A673 (cell line): Measurements from ENCODE around the gene OR6Y1. TPM values are rescaled to one million over a fixed set of nuclear protein-coding genes. Genes with fewer than 3 reads are reported as not detected.

Experiments
- BruUV-seq: library from RNA; stranded (reverse); fragments of 400-500 nt; replicated peaks from 2 replicates; lab custom pipeline; 2021; lab: Mats Ljungman, UMichigan
- CTCF ChIA-PET: fragments of 300-600 bp; sonication (Branson Sonifier 250); formaldehyde crosslinking; loops from one replicate; lab custom pipeline; 2022; ENCODE audit warnings: antibody characterized with exemption; lab: Charles Lee
- POLR2A ChIA-PET: fragments of 300-600 bp; sonication (Branson Sonifier 250); formaldehyde crosslinking; loops from one replicate; lab custom pipeline; 2022; ENCODE audit warnings: antibody characterized with exemption; ENCODE audit not compliant: low non-redundant PET; lab: Charles Lee
- DNase-seq: peaks from one replicate; pipeline ENCODE4 v3.0.0-alpha.2; 2015; ENCODE audit warnings: low spot score
- H3K27ac ChIP-seq: fragments of 200-600 bp; sonication (generic); 2 replicates; pipeline ENCODE4 v1.5.1; 2016; ENCODE audit warnings: mixed run types, low read depth, mild to moderate bottlenecking, mixed read lengths, antibody characterized with exemption, low read length; ENCODE audit not compliant: poor library complexity, severe bottlenecking
- H3K27me3 ChIP-seq: fragments of 200-600 bp; sonication (generic); replicated peaks from 2 replicates; pipeline ENCODE4 v1.6.1; 2017; ENCODE audit warnings: mixed run types, low read depth, mild to moderate bottlenecking, mixed read lengths, antibody characterized with exemption, low read length; ENCODE audit not compliant: insufficient read depth, poor library complexity
- H3K36me3 ChIP-seq: fragments of 200-600 bp; sonication (generic); 2 replicates; pipeline ENCODE4 v1.6.1; 2016; ENCODE audit warnings: mixed run types, mild to moderate bottlenecking, mixed read lengths, antibody characterized with exemption, low read length; ENCODE audit not compliant: insufficient read depth, poor library complexity, severe bottlenecking
- H3K4me1 ChIP-seq: fragments of 200-600 bp; sonication (generic); 2 replicates; pipeline ENCODE4 v1.6.1; 2017; ENCODE audit warnings: mixed run types, mild to moderate bottlenecking, mixed read lengths, antibody characterized with exemption, low read length; ENCODE audit not compliant: insufficient read depth, poor library complexity, severe bottlenecking
- H3K4me3 ChIP-seq: fragments of 200-600 bp; sonication (generic); 2 replicates; pipeline ENCODE4 v1.5.1; 2016; ENCODE audit warnings: low read depth, mixed run types, mild to moderate bottlenecking, mixed read lengths, low read length; ENCODE audit not compliant: poor library complexity, severe bottlenecking
- H3K9me3 ChIP-seq: fragments of 200-600 bp; sonication (generic); 2 replicates; pipeline ENCODE4 v1.6.1; 2016; ENCODE audit warnings: mixed run types, low read depth, mild to moderate bottlenecking, mixed read lengths, antibody characterized with exemption, low read length; ENCODE audit not compliant: poor library complexity, severe bottlenecking
- EZH2 ChIP-seq: fragments of 200-600 bp; sonication (generic); IDR thresholded peaks from 2 replicates; pipeline ENCODE4 v1.6.1; 2017; ENCODE audit warnings: borderline replicate concordance, low read depth, mild to moderate bottlenecking, mixed read lengths, antibody characterized with exemption, low read length; ENCODE audit not compliant: poor library complexity, severe bottlenecking
- intact Hi-C: fragments of 100-400 bp; cut with micrococcal nuclease; formaldehyde crosslinking; loops from one replicate; pipeline ENCODE4 v1.10.0; 2022; ENCODE audit not compliant: unreplicated experiment
- total RNA-seq: library from RNA; stranded (reverse); gene quantifications from 2 replicates; pipeline ENCODE4 v1.2.3, GENCODE V29; 2021
- TF ChIP-seq, protein P1 (sequence below): fragments of 300-800, 200-600 bp; sonication (generic); conservative IDR thresholded peaks from 2 replicates; pipeline ENCODE4 v1.5.1; 2017; ENCODE audit warnings: low read depth, mild to moderate bottlenecking, antibody characterized with exemption, low read length, moderate library complexity, mixed read lengths

OR6Y1 gene
- total RNA-seq, 1 experiment from 2014 or later = not detected

DNA sequence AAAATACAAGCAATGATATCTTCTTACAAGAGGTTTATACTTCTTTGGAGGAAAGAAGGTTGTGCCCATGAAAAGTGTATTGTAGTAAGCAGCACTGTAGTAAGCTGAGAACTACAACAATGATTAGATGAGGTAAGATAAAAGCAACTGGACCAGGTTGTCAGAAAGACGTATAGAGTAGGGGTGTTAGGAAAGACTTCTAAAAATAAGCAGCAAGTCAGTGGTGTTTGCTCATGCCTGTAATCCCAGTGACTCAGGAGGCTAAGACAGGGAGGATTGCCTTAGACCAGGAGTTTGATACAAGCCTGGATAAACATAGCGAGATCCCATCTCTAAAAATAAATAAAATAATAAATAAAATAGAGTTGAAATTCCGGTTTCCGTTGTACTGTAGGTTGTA lies 29.8 kb upstream of the OR6Y1 start:
- Histone ChIP-seq H3K27ac (no peak overlapping the region), H3K4me3 (no peak overlapping the region), H3K4me1 (no peaks in the 10 kb centered on the region), H3K36me3 (no peaks in the 10 kb centered on the region), H3K27me3 (no peaks in the 10 kb centered on the region), H3K9me3 (no peaks in the 10 kb centered on the region)
- no peak for DNase-seq
- intact Hi-C loops = no loop called here
- no TSS peak for BruUV-seq
- POLR2A ChIA-PET = no interaction called here
- no peak for TF ChIP-seq EZH2
- TF ChIP-seq, protein P1, sequence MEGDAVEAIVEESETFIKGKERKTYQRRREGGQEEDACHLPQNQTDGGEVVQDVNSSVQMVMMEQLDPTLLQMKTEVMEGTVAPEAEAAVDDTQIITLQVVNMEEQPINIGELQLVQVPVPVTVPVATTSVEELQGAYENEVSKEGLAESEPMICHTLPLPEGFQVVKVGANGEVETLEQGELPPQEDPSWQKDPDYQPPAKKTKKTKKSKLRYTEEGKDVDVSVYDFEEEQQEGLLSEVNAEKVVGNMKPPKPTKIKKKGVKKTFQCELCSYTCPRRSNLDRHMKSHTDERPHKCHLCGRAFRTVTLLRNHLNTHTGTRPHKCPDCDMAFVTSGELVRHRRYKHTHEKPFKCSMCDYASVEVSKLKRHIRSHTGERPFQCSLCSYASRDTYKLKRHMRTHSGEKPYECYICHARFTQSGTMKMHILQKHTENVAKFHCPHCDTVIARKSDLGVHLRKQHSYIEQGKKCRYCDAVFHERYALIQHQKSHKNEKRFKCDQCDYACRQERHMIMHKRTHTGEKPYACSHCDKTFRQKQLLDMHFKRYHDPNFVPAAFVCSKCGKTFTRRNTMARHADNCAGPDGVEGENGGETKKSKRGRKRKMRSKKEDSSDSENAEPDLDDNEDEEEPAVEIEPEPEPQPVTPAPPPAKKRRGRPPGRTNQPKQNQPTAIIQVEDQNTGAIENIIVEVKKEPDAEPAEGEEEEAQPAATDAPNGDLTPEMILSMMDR = no peak
- CTCF ChIA-PET = no interaction called here

DNA sequence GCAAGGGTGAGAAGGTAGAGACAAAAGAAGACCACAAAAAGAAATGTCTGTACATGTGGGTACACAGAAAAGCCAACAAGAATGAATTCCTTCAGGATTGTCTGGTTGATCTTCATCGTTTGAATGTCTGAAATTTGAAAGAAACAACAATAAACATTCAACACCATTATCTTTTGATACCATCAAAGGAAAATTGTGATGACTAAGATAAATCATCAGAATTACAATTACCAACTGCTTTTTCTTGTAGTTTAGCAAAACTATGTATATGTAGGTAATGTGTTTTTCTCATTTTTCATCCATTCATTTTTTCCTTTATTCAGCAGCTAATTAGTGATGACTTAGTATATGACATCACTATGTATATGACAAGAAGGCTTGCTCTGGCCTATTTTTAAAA lies 25.5 kb upstream of the OR6Y1 start, which contains the start of gene OR10X1:
Gene OR10X1 (minus strand): TSS at position 167 of the 400 bp plus-strand sequence. CDS start 0 bp downstream, at position 167.
- BruUV-seq = no TSS peak
- no peaks in the 10 kb centered on the region for H3K27me3 ChIP-seq
- H3K27ac ChIP-seq = no peak within 1 kb of the TSS
- ChIA-PET POLR2A (no interaction called here), CTCF (no interaction called here)
- H3K4me3 ChIP-seq = no peak within 1 kb of the TSS
- intact Hi-C loops = no loop called here
- no peak for DNase-seq
- no peaks in the 10 kb centered on the region for H3K36me3 ChIP-seq
- TF ChIP-seq, protein P1 = no peak
- no peak for TF ChIP-seq EZH2
- no peaks in the 10 kb centered on the region for H3K4me1 ChIP-seq
- no peaks in the 10 kb centered on the region for H3K9me3 ChIP-seq

DNA sequence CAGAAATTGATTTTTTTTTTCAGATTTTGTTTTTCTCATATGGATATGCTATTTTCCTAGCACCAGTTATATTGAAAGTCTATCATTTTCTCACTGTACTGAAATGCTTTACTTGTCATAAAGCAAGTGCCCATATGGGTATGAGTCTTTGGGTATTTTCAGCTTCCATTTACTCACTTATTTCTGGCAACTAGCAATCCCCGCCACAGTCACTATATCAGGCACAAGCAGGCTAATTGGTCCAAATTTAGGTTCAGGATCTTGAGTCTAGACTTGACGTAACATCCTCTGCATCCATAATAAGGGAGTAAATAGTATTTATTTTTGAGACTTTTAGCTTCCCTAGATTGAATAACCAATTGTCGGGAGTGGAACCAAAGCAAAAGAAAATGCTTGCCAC lies 23.4 kb upstream of the OR6Y1 start:
- Histone ChIP-seq H3K27ac (no peak overlapping the region), H3K9me3 (no peaks in the 10 kb centered on the region), H3K4me3 (no peak overlapping the region), H3K36me3 (no peaks in the 10 kb centered on the region), H3K4me1 (no peaks in the 10 kb centered on the region), H3K27me3 (no peaks in the 10 kb centered on the region)
- DNase-seq = no peak
- TF ChIP-seq, protein P1 = no peak
- TF ChIP-seq EZH2 = no peak
- POLR2A ChIA-PET = interaction anchor here (0.5 kb wide), 1 partner anchor 1228 kb away, joined by 3 read pairs; no protein-coding TSS in a partner anchor
- intact Hi-C loops = no loop called here
- CTCF ChIA-PET = no interaction called here
- BruUV-seq = no TSS peak
